K562 (cell line): Measurements from ENCODE around the gene KAT5. TPM values are rescaled to one million over a fixed set of nuclear protein-coding genes. Genes with fewer than 3 reads are reported as not detected.

Experiments used
- CHD1 ChIP-seq: fragments of 200-600 bp; sonication (generic); IDR thresholded peaks from one replicate; pipeline ENCODE4 v1.6.1; 2012; ENCODE audit warnings: mild to moderate bottlenecking, moderate library complexity, low read length, inconsistent platforms
- CHD7 ChIP-seq: fragments of 200-600 bp; sonication (generic); IDR thresholded peaks from one replicate; pipeline ENCODE4 v1.6.1; 2012; ENCODE audit warnings: mild to moderate bottlenecking, low read depth, low read length, inconsistent platforms
- EWSR1 ChIP-seq: fragments of 450-650 bp; IDR thresholded peaks from 2 replicates; pipeline ENCODE4 v1.6.1; 2018; ENCODE audit warnings: borderline replicate concordance, mild to moderate bottlenecking, low read depth, moderate library complexity; ENCODE audit not compliant: partially characterized antibody
- GABPA ChIP-seq: fragments of 200-800 bp; sonication (Bioruptor generic); conservative IDR thresholded peaks from 2 replicates; pipeline ENCODE4 v1.6.1; 2016; ENCODE audit warnings: low read depth, missing genetic modification characterization, missing compliant biosample characterization
- HCFC1 ChIP-seq: IDR thresholded peaks from 2 replicates; pipeline ENCODE4 v1.6.1; 2012; ENCODE audit warnings: low read depth, low read length, improper control_type of control experiment
- HNRNPH1 ChIP-seq: fragments of 200-400 bp; formaldehyde crosslinking; optimal IDR thresholded peaks from 2 replicates; pipeline ENCODE3; 2017; ENCODE audit warnings: low read depth, mild to moderate bottlenecking, low read length, moderate library complexity
- NR3C1 ChIP-seq: sonication (generic); formaldehyde crosslinking; IDR thresholded peaks from 2 replicates; pipeline ENCODE4 v1.8.1; 2022; ENCODE audit warnings: missing genetic modification reagents
- SIN3B ChIP-seq: fragments of 450-650 bp; IDR thresholded peaks from 2 replicates; pipeline ENCODE4 v1.6.1; 2017; ENCODE audit warnings: low read depth, mild to moderate bottlenecking, moderate library complexity
- THAP7 ChIP-seq: fragments of 250-450 bp; sonication (Bioruptor Pico); IDR thresholded peaks from 2 replicates; pipeline ENCODE4 v1.5.0; 2021
- ZC3H8 ChIP-seq: fragments of 450-650 bp; IDR thresholded peaks from 2 replicates; pipeline ENCODE4 v1.6.1; 2017
- ZNF644 ChIP-seq: fragments of 200-800 bp; sonication (Bioruptor generic); IDR thresholded peaks from 2 replicates; pipeline ENCODE4 v1.6.1; 2016; ENCODE audit warnings: low read depth, missing genetic modification characterization, missing compliant biosample characterization
- polyA plus RNA-seq, 8 experiments: library from polyadenylated mRNA; depleted of rRNA in 4 of 8; stranded (reverse) in 5 of 8; unstranded in 3 of 8; fragments of >200 nt; fragmentation: Nextera tagmentation in 2 of 8; fragmentation: Illumina TruSeq in 1 of 8; extraction: Ambion mirVana in 2 of 8; extraction: Trizol in 1 of 8; gene quantifications; 2 replicates each; pipeline versions ENCODE4 v1.2.1 to v1.2.3, GENCODE V29; 2011 to 2014; ENCODE audit warnings: inconsistent platforms in 1 of 8, missing spikeins in 1 of 8
- total RNA-seq, 7 experiments: library from RNA; depleted of rRNA in 6 of 7; stranded (reverse); fragments of >200 nt in 6 of 7; fragmentation: Illumina TruSeq in 2 of 7; extraction: Trizol in 2 of 7; gene quantifications; 2 replicates each; pipeline versions ENCODE4 v1.2.1 to v1.2.3, GENCODE V29; 2011 to 2021; ENCODE audit warnings: low replicate concordance in 1 of 7
- TF ChIP-seq, protein P1 (sequence below): sonication (generic); formaldehyde crosslinking; IDR thresholded peaks from 2 replicates; pipeline ENCODE4 v1.8.1; 2023; ENCODE audit warnings: mild to moderate bottlenecking, missing genetic modification reagents
- TF ChIP-seq, protein P2 (sequence below): sonication (generic); formaldehyde crosslinking; IDR thresholded peaks from 2 replicates; pipeline ENCODE4 v1.9.0; 2022; ENCODE audit warnings: mild to moderate bottlenecking, missing genetic modification reagents

Gene KAT5
- total and polyA plus RNA-seq, 9 of the 15 experiments (the other 6 are each of a cell fraction or from before 2014, with no cell fraction given), result 3.6 to 76.8 (median 52.7) TPM

GRCh38 chr11:65711785-65712632 is at the start of gene KAT5 (continued):
- TF ChIP-seq CHD7 (no peak), ZNF644 (tag) (0 out of 2 replicates have a peak, but pooled peaks have one; percentile 43), CHD1 (no peak), GABPA (tag) (peak; percentile 100), HCFC1 (peak; percentile 72), ZC3H8 (no peak), NR3C1 (CRISPR knock-in tag) (no peak), HNRNPH1 (no peak), THAP7 (peak; percentile 71; the same call in 1 of the 2 replicates), SIN3B (peak; percentile 99), EWSR1 (no peak)
- TF ChIP-seq, protein P1, sequence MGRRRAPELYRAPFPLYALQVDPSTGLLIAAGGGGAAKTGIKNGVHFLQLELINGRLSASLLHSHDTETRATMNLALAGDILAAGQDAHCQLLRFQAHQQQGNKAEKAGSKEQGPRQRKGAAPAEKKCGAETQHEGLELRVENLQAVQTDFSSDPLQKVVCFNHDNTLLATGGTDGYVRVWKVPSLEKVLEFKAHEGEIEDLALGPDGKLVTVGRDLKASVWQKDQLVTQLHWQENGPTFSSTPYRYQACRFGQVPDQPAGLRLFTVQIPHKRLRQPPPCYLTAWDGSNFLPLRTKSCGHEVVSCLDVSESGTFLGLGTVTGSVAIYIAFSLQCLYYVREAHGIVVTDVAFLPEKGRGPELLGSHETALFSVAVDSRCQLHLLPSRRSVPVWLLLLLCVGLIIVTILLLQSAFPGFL (CRISPR knock-in tag), result no peak
- TF ChIP-seq, protein P2, sequence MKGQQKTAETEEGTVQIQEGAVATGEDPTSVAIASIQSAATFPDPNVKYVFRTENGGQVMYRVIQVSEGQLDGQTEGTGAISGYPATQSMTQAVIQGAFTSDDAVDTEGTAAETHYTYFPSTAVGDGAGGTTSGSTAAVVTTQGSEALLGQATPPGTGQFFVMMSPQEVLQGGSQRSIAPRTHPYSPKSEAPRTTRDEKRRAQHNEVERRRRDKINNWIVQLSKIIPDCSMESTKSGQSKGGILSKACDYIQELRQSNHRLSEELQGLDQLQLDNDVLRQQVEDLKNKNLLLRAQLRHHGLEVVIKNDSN (CRISPR knock-in tag), result peak; percentile 100
